T47D (cell line): ENCODE data around the gene CD58.
"Not testable (repeated sequence)": the region's sequence is repeated elsewhere in the genome, so short reads cannot be mapped to it uniquely, and the experiment has no call there.

Experiments
- DNase-seq, 2 experiments: peaks; one replicate each; pipeline versions ENCODE4 v3.0.0 to v3.0.0-alpha.2; 2011 to 2012; ENCODE audit warnings: low read depth in 1 of 2, low spot score in 1 of 2
- JUND ChIP-seq: IDR thresholded peaks from 2 replicates; pipeline ENCODE4 v1.6.1; 2012; ENCODE audit warnings: low read depth
- in situ Hi-C: cut with HindIII; loops from 2 replicates; pipeline ENCODE4 v1.10.0; 2016; ENCODE audit warnings: low sequenced_read_pairs, low pct_unique_long_range_greater_than_20kb

The CD58 gene, protein sequence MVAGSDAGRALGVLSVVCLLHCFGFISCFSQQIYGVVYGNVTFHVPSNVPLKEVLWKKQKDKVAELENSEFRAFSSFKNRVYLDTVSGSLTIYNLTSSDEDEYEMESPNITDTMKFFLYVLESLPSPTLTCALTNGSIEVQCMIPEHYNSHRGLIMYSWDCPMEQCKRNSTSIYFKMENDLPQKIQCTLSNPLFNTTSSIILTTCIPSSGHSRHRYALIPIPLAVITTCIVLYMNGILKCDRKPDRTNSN

DNA sequence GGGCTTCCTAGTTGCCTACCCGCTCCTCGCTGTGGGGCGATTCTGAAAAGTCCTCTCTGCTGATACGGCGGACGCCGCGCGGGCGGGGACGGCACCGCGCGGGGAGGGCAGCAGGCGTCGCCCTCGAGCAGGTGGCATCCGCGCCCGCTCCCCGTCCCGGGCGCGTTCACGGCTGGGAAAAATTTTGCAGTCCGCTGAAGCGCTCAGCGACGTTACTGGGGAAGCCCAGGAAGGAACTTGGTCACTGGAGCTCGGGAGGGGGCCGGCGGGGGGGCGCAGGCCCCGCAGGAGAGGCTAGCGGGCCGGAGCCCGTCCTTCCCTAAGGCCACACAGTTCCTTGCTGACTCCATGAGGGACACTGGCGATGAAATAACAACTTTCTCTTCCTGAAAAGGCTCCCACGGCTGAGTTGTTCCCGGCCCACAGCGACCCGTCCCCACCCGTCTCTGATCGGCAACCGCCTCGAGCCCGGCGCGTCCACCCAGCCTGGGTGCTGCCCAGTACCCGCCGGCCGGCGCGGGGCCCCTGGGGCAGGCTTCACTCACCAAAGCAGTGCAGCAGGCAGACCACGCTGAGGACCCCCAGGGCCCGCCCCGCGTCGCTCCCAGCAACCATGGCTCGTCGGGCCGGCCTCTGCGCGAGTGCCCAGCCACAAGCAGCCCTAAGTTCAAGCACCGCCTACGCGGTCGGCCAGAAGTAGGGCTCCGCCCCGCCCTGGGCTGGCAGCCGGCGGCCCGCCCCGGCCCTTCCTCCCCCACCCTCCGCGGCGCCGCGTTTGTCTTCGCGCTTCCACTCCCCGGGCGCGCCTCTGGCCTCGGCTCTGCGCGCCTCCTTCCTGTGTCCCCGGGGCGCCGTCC is at the start of gene CD58:
CD58 (minus strand) TSS at position 669 of the 857 bp plus-strand sequence; CDS start at position 615, 54 bp downstream.
- peak; percentile 74 to 86 for DNase-seq
- in situ Hi-C loops, result no loop called here

DNA sequence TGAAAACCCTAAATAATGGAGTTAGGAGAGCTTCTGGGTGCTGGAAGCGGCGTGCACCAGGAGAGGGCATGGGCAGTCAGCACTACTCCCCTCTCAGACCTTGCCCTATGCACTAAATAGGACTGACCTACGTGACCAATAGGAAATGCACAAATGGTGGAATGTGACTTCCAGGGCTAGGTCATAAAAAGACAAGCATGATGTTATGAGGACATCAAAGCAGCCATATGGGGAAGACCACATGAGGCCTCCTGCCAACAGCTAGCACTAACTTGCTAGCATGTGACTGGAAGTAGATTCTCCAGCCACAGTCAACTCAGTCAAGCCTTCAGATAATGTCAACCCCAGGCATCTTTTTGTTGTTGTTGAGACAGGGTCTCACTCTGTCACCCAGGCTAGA is 49.6 kb upstream of the CD58 start:
- in situ Hi-C loops, DNase-seq: not testable (repeated sequence)

More for the DNA sequence above, at the start of gene CD58:
- TF ChIP-seq JUND, result no peak

DNA sequence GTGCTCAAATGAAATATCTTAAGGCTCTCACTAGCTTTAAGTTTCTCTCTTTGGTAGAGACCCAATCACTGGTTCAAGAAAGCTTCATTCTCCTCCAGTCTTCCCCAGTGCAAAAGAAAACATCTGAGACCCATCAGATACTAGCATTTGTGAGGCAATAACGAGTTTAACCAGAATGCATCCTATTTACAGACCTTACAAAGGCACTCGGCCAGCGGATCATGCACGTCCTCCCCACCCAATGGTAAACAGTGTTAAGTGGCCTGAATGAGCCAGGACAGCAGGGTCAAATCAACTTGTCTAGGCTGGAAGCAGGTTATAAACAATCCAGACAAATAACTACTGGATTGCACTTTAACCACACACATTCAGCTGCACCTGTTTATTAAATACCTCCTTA is 48.3 kb upstream of the CD58 start:
- in situ Hi-C loops, result not testable (repeated sequence)
- peak in 1 of 2 experiments; percentile 85 for DNase-seq

DNA sequence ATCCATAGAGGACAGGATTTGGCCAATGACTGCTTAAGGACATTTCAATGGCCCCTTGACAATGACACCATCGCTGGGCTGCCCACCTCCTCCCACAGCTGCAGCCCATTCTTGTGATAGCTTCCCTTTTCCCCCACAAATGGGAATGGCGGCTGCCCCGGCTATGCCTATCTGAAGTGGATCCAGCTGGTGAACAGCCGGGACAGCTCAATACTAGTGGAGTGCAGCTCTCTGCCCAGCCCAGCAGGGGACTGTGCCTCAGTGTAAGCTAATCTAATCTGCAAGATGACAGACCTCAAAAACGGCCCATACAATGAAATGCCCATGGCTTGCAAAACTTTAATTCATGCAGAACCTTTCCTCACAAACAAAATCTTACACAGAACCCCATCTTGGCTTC is 47.0 kb upstream of the CD58 start:
- in situ Hi-C loops, DNase-seq: not testable (repeated sequence)

DNA sequence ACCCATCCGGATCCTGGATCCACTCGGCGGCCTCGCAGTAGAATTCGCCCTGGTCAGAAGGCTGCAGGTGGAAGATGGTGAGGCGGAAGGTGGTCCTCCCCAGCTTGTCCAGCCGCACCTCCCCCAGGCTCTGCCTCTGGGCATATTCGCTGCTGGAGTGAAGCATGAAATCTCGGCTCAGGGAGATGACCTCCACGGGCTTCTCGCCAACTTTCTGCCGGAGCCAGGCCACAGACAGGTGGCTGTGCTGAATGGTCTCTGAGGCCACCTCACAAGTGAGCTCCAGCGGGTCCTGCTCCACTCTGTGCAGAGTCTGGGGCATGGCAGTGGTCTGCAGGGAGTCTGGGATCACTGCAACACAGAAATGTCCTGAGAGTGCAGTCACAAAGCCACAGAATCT is 43.0 kb upstream of the CD58 start:
- DNase-seq, in situ Hi-C loops: not testable (repeated sequence)

DNA sequence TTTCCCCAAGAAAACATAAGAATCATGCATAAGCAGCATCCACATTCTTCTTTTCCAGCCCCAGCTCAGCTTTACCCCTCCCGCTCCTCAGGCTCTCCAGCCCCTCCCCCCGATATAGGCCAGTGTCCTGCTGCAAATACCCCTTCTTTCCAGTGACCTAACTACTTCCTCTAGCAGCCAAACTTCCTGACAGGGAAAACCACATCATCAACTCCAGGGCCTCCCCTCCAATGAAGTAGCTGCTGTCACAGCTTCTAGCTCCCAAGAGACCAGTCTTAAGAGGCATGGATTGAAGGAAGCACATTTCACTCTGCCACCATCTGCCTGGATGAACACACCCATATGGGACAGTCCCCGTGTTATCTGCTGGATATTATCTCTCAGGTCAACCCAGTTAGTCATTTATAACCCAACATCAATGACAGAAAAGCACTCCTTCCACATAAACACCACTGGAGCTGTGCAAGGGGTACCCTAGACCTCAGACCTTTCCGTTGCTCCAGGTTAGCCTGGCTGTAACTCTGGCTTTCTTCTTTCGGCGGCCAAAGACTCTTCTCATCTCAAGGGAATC is 39.1 kb upstream of the CD58 start:
- in situ Hi-C loops, DNase-seq: not testable (repeated sequence)

DNA sequence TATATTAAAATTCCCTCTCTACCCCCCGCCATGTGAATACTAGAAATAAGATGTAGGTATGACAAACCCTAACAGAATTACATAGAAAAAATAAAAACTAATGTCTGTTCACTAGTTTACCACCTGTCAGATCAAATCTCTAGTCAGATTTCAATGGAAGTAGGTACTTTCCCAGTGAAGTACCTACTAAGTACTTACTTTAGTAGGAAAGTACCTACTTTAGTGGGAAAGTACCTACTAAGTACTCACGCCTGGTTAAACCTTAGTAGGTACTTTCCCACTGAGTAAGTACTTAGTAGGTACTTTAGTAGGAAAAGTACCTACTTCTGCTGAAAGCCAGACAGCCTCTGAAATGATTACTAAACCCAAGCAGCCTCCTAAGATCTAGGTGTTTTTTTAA is 38.0 kb upstream of the CD58 start:
- DNase-seq, in situ Hi-C loops: not testable (repeated sequence)

DNA sequence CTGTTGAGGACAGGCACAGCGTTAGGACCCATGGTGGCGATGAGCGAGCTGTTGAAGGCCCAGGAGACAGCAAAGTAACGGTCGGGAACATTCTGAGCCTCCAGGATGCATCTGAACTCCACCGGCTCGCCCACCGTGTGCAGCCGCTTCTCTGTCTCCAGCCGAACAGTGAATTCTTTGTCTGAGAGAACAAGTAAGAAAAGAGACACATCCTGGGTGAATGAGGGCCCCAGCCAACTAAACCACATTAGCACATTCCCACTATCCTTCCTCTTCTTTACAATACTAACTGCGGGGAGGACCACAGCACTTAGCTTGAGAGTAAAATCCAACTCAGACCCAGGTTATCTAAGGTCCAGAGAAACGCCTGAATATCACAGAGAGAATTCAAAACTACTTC is 37.3 kb upstream of the CD58 start:
- DNase-seq, in situ Hi-C loops: not testable (repeated sequence)

DNA sequence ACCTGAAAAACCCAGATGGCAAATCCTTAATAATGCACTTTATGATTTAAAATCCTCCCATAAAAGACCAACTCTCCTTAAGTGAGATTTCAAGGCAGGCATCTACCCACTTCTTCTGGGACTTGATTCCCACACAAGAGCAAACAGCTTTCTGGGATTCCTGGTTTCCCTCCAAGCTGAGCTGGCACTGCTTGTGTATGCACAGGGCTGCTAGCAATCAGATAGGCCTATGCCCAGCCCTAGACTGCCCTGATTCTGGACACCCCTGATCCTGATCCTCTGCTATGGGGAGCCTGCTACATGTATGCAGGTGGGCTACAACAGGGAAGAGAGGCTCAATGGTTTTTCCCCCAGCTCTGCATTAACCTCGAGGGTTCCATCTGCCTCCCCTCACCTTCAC is 36.6 kb upstream of the CD58 start:
- in situ Hi-C loops, DNase-seq: not testable (repeated sequence)

DNA sequence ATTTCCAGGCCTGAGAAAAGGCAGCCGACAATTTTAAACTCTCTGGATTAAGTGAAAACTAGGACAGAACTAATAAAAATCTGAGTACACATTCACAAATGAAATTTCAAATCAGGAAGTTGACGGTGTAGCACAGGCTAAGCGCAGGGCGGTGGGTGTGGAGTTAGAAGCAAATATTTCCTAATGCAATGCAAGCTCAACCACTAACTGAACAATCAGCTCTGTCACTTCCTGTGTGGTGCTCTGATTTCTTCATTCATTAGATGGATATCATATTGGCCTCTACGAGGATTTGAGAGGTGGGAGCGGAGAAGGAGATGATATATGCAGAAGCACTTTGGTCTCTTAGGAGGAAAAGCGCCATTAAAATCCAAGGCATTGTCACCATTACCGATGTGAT is 35.2 kb upstream of the CD58 start:
- DNase-seq, in situ Hi-C loops: not testable (repeated sequence)

DNA sequence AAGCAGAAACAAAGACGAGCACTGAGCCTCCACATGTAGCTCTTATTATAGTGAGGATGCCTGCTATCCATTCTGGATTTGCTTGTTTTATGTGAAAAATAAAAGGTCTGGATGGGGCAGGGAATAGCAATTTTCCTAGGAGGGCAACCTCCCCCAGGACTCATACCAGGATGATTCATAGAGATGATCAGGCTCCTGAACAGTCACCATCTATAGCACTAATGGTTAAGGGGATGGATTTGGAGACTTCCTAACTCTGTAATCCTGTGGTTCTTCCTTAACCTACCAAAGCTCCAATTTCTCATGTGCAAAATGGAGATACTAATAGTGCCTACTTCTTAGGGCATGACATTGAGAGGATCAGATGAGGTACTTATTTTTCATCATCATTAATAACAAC is 34.5 kb upstream of the CD58 start:
- no peak for DNase-seq
- TF ChIP-seq JUND, result no peak
- in situ Hi-C loops, result no loop called here

DNA sequence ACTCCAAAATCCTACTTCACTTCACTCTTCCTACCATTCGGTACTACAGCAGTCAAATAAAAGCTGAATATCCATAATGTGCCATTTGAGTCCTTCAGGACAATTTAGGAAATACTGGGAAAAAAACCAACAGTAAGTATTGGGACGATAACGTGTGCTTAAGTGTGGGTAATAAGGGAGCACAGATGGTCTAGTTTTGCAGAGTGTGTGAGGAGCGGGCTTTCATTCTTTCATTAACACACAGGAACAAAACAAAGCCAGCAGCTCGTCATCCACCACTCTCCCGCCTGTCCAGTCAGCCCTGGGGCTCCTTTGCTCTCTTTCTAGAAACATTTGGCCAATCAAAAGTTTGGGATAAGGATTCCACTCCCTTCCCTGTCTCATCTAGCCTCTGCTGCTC is 33.6 kb upstream of the CD58 start:
- DNase-seq, in situ Hi-C loops: not testable (repeated sequence)

DNA sequence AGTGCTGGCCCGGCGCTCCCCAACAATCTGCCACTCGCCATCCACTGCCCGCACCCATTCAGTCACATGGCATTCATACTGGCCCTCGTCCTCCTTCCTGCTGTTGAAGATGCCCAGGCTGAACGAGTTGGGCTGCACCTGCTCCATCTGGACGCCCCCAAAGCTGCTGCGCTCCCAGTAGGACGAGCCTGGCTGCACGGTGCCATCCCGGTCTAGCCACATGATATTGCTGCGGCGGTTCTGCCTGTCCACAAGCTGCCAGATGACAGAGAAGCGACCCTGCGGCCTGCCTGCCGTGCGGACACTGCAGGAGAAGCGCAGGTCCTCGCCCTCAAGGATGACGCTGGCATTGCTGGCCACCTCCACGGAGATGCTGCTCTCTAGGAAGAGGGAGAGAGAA is 32.8 kb upstream of the CD58 start:
- DNase-seq, in situ Hi-C loops: not testable (repeated sequence)

DNA sequence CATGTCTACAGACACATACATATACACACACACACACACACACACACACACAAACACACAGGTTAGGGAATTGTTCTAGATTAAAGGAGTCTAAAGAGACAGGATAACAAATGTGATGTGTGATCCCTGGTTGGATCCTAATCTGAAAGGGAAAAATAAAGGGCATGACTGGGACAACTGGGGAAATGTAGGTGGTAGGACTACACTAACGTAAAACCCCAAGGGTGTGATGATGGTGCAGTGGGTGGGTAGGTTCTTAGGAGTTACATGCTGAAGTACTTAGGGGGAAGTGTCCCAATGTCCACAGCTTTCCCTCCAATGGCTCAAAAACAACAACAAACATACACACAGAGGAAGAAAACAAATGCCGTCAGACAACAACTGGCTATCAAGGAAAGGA is 28.5 kb upstream of the CD58 start:
- DNase-seq, in situ Hi-C loops: not testable (repeated sequence)

DNA sequence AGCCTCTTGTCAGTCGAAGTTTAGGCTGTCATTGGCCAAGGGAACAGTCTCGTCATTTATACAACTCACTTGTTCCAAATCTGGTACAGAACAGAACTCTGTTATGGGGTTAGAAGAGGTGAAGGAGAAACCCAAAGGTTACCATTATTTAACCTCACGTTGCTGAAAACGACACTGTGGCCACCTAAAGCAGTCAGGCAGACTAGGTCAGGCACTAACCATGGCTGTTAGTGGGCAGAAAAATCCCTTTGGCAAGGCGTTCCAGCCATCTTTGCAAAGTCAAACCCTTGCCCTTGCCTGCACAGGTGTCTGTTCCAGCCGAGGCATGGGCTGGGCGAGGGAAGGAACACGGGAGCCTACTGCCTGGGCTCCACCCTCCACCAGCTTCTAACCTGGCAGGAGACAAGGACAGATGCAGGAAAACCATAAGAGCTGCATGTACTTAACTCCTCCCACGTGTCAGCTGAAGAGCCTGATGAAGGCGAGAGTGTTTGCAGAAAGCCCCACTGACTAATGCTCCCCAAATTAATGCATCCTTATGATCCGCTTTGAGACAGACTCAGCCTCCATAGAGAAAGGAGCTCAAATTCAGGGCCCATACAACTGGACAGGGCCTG is 27.7 kb upstream of the CD58 start:
- in situ Hi-C loops, result not testable (repeated sequence)

DNA sequence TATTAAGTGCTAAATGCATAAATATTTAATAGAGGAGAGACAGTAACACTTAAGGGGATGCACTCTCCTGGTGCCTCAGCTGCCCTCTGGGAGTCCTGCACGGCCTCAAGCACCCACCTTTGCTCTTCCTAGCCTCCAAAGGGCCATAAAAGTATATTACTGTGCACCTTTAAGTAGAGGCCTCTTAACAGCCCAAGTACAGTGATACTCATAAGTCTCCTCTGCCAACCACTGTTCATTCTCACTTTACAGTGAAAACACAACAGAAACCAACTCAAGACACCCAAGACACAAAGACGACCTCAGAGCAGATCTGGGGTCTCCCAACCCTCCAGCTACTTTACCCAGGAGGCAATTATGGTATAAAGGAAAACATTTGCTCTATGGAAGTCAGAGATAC is 26.6 kb upstream of the CD58 start:
- in situ Hi-C loops, DNase-seq: not testable (repeated sequence)

More for the DNA sequence above, 27.7 kb upstream of the CD58 start:
- not testable (repeated sequence) for DNase-seq

DNA sequence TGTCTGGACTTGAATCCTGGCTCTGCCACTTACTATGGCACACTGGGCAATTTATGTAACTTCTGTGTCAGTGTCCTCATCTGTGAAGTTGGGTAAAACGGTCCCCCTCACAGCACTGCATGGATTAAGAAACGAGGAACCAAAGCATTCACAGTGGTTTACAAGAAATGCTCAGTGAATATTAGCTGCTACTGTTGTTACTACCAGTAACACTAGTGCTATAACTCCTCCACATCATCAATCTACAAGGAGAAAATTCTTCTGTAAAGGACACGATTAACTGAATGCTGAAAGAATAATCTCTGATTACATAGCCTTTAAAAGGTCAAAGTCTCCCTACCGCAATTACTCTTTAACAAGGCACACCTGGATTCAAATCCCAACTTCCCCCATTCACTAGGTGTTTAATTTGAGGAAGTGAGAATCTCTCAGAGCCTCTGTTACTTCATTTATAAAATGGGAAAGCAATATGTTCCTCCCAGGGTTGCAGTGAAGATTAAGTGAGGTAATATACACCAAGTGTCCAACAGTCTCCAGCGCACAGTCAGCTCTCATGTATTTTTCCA is 26.0 kb upstream of the CD58 start:
- in situ Hi-C loops, DNase-seq: not testable (repeated sequence)
